ENCODE results near the gene ADGRD2. TPM values are rescaled to one million over a fixed set of nuclear protein-coding genes. Genes with fewer than 3 reads are reported as not detected.

Gene ADGRD2
- total RNA-seq, 1 donor from 2014 or later: not detected

DNA sequence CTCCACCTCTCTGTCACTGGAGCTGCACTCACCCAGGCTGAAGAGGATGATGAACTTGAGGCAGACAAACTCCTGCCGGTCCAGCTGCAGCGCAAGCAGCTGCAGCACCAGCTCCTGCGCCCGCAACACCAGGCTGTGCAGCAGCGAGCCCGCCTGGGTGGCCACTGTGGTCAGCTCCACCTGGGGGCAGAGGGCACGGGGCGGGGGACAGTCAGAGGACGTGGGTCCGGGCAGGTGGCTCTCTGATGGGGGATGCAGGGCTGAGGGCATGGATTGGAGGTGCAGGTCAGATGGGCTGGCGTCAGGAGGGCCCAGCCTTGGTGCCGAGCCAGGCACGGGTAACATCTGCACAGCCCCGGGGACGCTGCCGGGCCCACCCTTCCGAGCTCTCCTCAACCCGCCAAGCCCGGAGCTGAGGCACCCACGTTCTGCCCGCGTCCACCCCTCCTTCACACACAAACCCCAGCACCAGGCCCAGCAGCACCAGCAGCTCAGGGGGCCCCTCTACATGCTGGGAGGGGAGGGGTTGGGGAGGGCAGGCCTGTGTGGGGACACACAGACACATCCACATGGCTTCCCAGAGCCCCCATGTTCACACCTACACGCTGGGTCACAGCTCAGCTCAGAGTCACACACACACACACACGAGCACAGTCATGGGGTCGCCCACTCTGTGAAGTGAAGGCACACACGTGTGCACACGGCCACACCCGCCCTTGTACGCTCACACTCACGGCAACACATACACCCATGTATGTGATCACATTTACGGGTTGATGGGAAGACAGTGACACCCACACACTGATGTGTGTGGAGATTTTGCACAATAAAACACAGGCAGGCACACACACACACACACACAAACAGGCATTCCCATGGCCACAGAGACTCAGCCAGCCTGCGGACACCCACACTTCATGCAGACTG lies 41.1 kb downstream of the ADGRD2 start:
- peaks cover 2% of the 10 kb centered on the region for H3K4me1 Mint-ChIP-seq (ENCODE audit: low read depth, unreplicated experiment)
- no peak for DNase-seq
- H3K27me3 Mint-ChIP-seq (ENCODE audit: unreplicated experiment): peaks cover 19% of the 10 kb centered on the region
- no peak overlapping the region for H3K27ac Mint-ChIP-seq (ENCODE audit: unreplicated experiment)
- H3K9me3 Mint-ChIP-seq (ENCODE audit: unreplicated experiment): peaks cover 3% of the 10 kb centered on the region
- H3K36me3 Mint-ChIP-seq (ENCODE audit: unreplicated experiment): no peaks in the 10 kb centered on the region
- TF ChIP-seq, protein P1, sequence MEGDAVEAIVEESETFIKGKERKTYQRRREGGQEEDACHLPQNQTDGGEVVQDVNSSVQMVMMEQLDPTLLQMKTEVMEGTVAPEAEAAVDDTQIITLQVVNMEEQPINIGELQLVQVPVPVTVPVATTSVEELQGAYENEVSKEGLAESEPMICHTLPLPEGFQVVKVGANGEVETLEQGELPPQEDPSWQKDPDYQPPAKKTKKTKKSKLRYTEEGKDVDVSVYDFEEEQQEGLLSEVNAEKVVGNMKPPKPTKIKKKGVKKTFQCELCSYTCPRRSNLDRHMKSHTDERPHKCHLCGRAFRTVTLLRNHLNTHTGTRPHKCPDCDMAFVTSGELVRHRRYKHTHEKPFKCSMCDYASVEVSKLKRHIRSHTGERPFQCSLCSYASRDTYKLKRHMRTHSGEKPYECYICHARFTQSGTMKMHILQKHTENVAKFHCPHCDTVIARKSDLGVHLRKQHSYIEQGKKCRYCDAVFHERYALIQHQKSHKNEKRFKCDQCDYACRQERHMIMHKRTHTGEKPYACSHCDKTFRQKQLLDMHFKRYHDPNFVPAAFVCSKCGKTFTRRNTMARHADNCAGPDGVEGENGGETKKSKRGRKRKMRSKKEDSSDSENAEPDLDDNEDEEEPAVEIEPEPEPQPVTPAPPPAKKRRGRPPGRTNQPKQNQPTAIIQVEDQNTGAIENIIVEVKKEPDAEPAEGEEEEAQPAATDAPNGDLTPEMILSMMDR (IDR thresholded peaks at IDR 0.05; ENCODE audit: partially characterized antibody, unreplicated experiment): no peak
- no peak overlapping the region for H3K4me3 Mint-ChIP-seq (ENCODE audit: unreplicated experiment)

DNA sequence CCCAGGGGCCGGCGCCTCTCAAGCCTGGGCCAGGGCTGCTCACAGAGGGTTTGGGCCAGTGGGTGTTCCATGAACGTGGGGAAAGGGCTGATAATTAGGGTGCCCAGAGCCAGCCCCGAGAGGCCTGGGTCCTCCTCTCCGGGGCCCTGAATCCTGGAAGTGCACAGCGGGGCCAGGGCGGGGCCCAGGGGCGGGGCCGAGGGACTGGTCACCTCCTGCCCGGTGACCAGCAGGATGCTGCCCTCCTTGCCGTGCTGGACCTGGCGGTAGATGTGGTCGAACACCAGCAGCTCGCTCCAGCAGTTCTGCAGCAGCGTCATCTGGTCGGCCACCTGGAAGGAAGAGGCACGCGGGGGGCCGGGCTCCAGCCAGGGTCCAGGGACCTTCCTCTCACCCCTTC lies 42.6 kb downstream of the ADGRD2 start:
- no peak for DNase-seq
- Mint-ChIP-seq H3K36me3 (ENCODE audit: unreplicated experiment) (no peaks in the 10 kb centered on the region), H3K4me3 (ENCODE audit: unreplicated experiment) (no peak overlapping the region), H3K27me3 (ENCODE audit: unreplicated experiment) (peaks cover 19% of the 10 kb centered on the region), H3K27ac (ENCODE audit: unreplicated experiment) (no peak overlapping the region), H3K9me3 (ENCODE audit: unreplicated experiment) (peaks cover 6% of the 10 kb centered on the region), H3K4me1 (ENCODE audit: low read depth, unreplicated experiment) (no peaks in the 10 kb centered on the region)
- TF ChIP-seq, protein P1 (IDR thresholded peaks at IDR 0.05; ENCODE audit: partially characterized antibody, unreplicated experiment): no peak

DNA sequence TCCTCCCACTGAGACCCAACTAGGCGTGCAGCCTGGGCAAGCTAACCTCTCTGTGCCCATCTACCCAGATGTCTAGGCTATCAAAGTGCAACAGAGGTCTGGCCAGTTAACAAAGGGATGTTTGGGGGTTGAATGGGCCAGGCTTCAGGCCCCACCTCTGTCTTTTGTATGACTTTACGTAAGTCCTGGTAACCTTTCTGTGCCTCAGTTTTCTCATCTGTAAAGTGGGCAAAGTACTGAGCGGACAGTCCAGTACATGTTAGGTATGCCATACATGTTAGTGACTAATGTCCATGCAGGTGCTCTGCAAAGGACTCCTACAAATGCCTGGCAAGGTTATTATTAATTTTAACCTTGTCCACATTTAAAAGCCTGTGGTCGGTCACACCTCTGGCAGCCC lies 43.0 kb downstream of the ADGRD2 start:
- peaks cover 6% of the 10 kb centered on the region for H3K9me3 Mint-ChIP-seq (ENCODE audit: unreplicated experiment)
- DNase-seq: no peak
- H3K27me3 Mint-ChIP-seq (ENCODE audit: unreplicated experiment): peaks cover 21% of the 10 kb centered on the region
- H3K36me3 Mint-ChIP-seq (ENCODE audit: unreplicated experiment): no peaks in the 10 kb centered on the region
- H3K27ac Mint-ChIP-seq (ENCODE audit: unreplicated experiment): no peak overlapping the region
- H3K4me1 Mint-ChIP-seq (ENCODE audit: low read depth, unreplicated experiment): peaks cover 2% of the 10 kb centered on the region
- H3K4me3 Mint-ChIP-seq (ENCODE audit: unreplicated experiment): no peak overlapping the region
- TF ChIP-seq, protein P1 (IDR thresholded peaks at IDR 0.05; ENCODE audit: partially characterized antibody, unreplicated experiment): no peak

DNA sequence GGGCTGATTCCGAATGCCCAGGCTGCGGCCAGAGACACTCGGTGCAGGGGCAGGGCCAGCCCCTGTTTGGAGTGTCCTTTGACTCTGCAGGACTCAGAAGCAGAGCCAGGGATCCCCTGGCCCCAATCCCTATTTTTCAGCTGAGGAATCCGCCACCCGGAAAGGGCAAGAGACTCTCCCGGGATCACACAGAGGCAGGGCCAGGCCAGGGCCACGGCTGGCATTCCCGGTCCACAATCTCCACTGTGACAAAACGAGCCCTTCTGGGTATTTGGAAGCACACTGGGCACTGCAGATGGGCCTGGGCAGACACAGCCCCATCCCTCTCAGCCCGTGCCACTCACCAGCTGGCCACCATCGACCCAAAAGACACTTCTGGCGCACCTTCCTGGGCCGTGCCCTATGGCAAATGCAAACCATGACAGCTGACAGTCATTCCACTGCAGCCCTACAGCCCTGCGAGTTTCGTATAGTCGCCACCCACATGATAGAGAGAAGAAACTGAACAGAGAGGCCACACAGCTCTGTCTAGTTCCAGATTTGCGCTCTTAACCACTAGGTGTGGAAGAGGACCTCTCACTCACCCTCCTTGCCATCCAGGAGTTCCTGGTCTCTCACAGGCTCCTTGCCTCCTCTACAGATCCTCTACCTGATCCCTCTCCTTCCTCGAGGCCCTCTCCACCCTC lies 43.7 kb downstream of the ADGRD2 start:
- TF ChIP-seq, protein P1 (IDR thresholded peaks at IDR 0.05; ENCODE audit: partially characterized antibody, unreplicated experiment): no peak
- peaks cover 6% of the 10 kb centered on the region for H3K9me3 Mint-ChIP-seq (ENCODE audit: unreplicated experiment)
- peaks cover 2% of the 10 kb centered on the region for H3K4me1 Mint-ChIP-seq (ENCODE audit: low read depth, unreplicated experiment)
- no peak for DNase-seq
- H3K4me3 Mint-ChIP-seq (ENCODE audit: unreplicated experiment): no peak overlapping the region
- H3K27me3 Mint-ChIP-seq (ENCODE audit: unreplicated experiment): peaks cover 22% of the 10 kb centered on the region
- H3K36me3 Mint-ChIP-seq (ENCODE audit: unreplicated experiment): no peaks in the 10 kb centered on the region
- peak overlapping the region; percentile 72 for H3K27ac Mint-ChIP-seq (ENCODE audit: unreplicated experiment)

Measured in glutamatergic neuron (in vitro differentiated cells).